Erythroblast (primary cell): ENCODE measurements around the gene ATP13A5.

Experiments
- DNase-seq, 2 experiments: peaks; one replicate each; lab custom pipeline; 2025; lab: John Stamatoyannopoulos, UW
- GATA1 ChIP-seq: IDR thresholded peaks from 2 replicates; pipeline ENCODE4 v1.6.1; 2011; ENCODE audit warnings: low read depth, mild to moderate bottlenecking, control low read depth, low read length, moderate library complexity
- POLR2A ChIP-seq: IDR thresholded peaks from 2 replicates; pipeline ENCODE4 v1.6.1; 2011; ENCODE audit warnings: mild to moderate bottlenecking, low read length

The ATP13A5 gene

GRCh38 chr3:193378706-193379105, at the start of gene ATP13A5:
Gene ATP13A5 (minus strand): TSS chr3:193378753. CDS start chr3:193378725, 28 bp downstream.
- TF ChIP-seq POLR2A = no peak
- no peak for TF ChIP-seq GATA1
- no peak for DNase-seq

GRCh38 chr3:193418576-193419373, 40.2 kb upstream of the ATP13A5 start:
- no peak for TF ChIP-seq POLR2A
- no peak for TF ChIP-seq GATA1
- DNase-seq = no peak

- DNase-seq = no peak
- TF ChIP-seq POLR2A = no peak
- TF ChIP-seq GATA1 = no peak
These were observed 38.1 kb upstream of the ATP13A5 start for GRCh38 chr3:193416629-193417028.

- no peak for DNase-seq
- TF ChIP-seq POLR2A (no peak), GATA1 (no peak)
These were observed 29.1 kb upstream of the ATP13A5 start for GRCh38 chr3:193407688-193408087.

GRCh38 chr3:193407112-193407511, 28.6 kb upstream of the ATP13A5 start:
- no peak for TF ChIP-seq POLR2A
- TF ChIP-seq GATA1 = no peak
- no peak for DNase-seq

GRCh38 chr3:193403307-193403706, 24.8 kb upstream of the ATP13A5 start:
- TF ChIP-seq POLR2A (no peak), GATA1 (no peak)

GRCh38 chr3:193400304-193400703, 21.8 kb upstream of the ATP13A5 start:
- no peak for TF ChIP-seq GATA1
- TF ChIP-seq POLR2A = no peak
- DNase-seq = no peak

More at GRCh38 chr3:193403307-193403706, 24.8 kb upstream of the ATP13A5 start:
- no peak for DNase-seq

GRCh38 chr3:193396451-193397244, 18.1 kb upstream of the ATP13A5 start:
- peak in 1 of 2 experiments; percentile 8 for DNase-seq
- TF ChIP-seq GATA1 (no peak), POLR2A (no peak)

- TF ChIP-seq POLR2A (no peak), GATA1 (no peak)
- DNase-seq = no peak
These were observed 13.3 kb upstream of the ATP13A5 start for GRCh38 chr3:193391902-193392301.

GRCh38 chr3:193389335-193389734, 10.8 kb upstream of the ATP13A5 start:
- TF ChIP-seq GATA1 (no peak), POLR2A (no peak)
- no peak for DNase-seq

GRCh38 chr3:193388361-193388760, 9.8 kb upstream of the ATP13A5 start:
- no peak for DNase-seq
- TF ChIP-seq POLR2A (no peak), GATA1 (no peak)

GRCh38 chr3:193387596-193387995, 9.0 kb upstream of the ATP13A5 start:
- no peak for DNase-seq
- TF ChIP-seq POLR2A (no peak), GATA1 (no peak)

GRCh38 chr3:193377591-193377990, 962 bp downstream of the ATP13A5 start:
- no peak for DNase-seq
- no peak for TF ChIP-seq POLR2A
- TF ChIP-seq GATA1 = no peak

GRCh38 chr3:193375614-193376013, 2.9 kb downstream of the ATP13A5 start:
- TF ChIP-seq POLR2A = no peak
- no peak for TF ChIP-seq GATA1

More at GRCh38 chr3:193375614-193376013, 2.9 kb downstream of the ATP13A5 start:
- no peak for DNase-seq
